IPS-18c (cell line): Measurements from ENCODE around the gene DPAGT1.
A peak's percentile ranks its signal among the peaks of the same experiment; 100 is the strongest.
"Not testable (repeated sequence)": the region's sequence is repeated elsewhere in the genome, so short reads cannot be mapped to it uniquely, and the experiment has no call there.

Source experiments
- H3K4me3 ChIP-seq: 2 replicates; pipeline ENCODE4 v1.7.0; 2013; ENCODE audit warnings: low read depth, mild to moderate bottlenecking, low read length, moderate library complexity; ENCODE audit not compliant: insufficient read depth
- H3K9me3 ChIP-seq: one replicate; pipeline ENCODE4 v1.6.1; 2013; ENCODE audit warnings: mild to moderate bottlenecking, low read length, moderate library complexity; ENCODE audit not compliant: control insufficient read depth, insufficient read depth

DPAGT1 gene

GRCh38 chr11:119103161-119103664 is 1.6 kb upstream of the DPAGT1 start:
- H3K4me3 ChIP-seq, H3K9me3 ChIP-seq: not testable (repeated sequence)

GRCh38 chr11:119100994-119101758 is 477 bp downstream of the DPAGT1 start:
- Histone ChIP-seq H3K9me3 (no peaks in the 10 kb centered on the region), H3K4me3 (peak overlapping the region; percentile 92)

- H3K4me3 ChIP-seq = peak overlapping the region; percentile 92
- no peaks in the 10 kb centered on the region for H3K9me3 ChIP-seq
Observed at GRCh38 chr11:119100246-119100970, 1.2 kb downstream of the DPAGT1 start.

GRCh38 chr11:119099711-119100110 is 1.9 kb downstream of the DPAGT1 start:
- Histone ChIP-seq H3K4me3 (no peak overlapping the region), H3K9me3 (no peaks in the 10 kb centered on the region)

- no peaks in the 10 kb centered on the region for H3K9me3 ChIP-seq
- peak overlapping the region; percentile 91 for H3K4me3 ChIP-seq
Observed at GRCh38 chr11:119095066-119095880, 6.4 kb downstream of the DPAGT1 start.

- peak overlapping the region; percentile 91 for H3K4me3 ChIP-seq
- no peaks in the 10 kb centered on the region for H3K9me3 ChIP-seq
Observed at GRCh38 chr11:119094816-119095065, 6.9 kb downstream of the DPAGT1 start.

GRCh38 chr11:119093942-119094815 is 7.5 kb downstream of the DPAGT1 start:
- no peaks in the 10 kb centered on the region for H3K9me3 ChIP-seq
- H3K4me3 ChIP-seq = peak overlapping the region; percentile 91

- no peaks in the 10 kb centered on the region for H3K9me3 ChIP-seq
- peak overlapping the region; percentile 91 for H3K4me3 ChIP-seq
Observed at GRCh38 chr11:119092880-119093842, 8.5 kb downstream of the DPAGT1 start.

GRCh38 chr11:119091966-119092879 is 9.4 kb downstream of the DPAGT1 start:
- no peaks in the 10 kb centered on the region for H3K9me3 ChIP-seq

GRCh38 chr11:119091178-119091577 is 10.5 kb downstream of the DPAGT1 start:
- Histone ChIP-seq H3K4me3 (no peak overlapping the region), H3K9me3 (no peaks in the 10 kb centered on the region)

More at GRCh38 chr11:119091966-119092879, 9.4 kb downstream of the DPAGT1 start:
- peak overlapping the region; percentile 91 for H3K4me3 ChIP-seq

- no peak overlapping the region for H3K4me3 ChIP-seq
- no peaks in the 10 kb centered on the region for H3K9me3 ChIP-seq
Observed at GRCh38 chr11:119089319-119089718, 12.3 kb downstream of the DPAGT1 start.

- no peaks in the 10 kb centered on the region for H3K9me3 ChIP-seq
- H3K4me3 ChIP-seq = no peak overlapping the region
Observed at GRCh38 chr11:119088406-119088805, 13.2 kb downstream of the DPAGT1 start.

GRCh38 chr11:119087747-119088241 is 13.9 kb downstream of the DPAGT1 start:
- Histone ChIP-seq H3K4me3 (no peak overlapping the region), H3K9me3 (no peaks in the 10 kb centered on the region)

- no peak overlapping the region for H3K4me3 ChIP-seq
- H3K9me3 ChIP-seq = no peaks in the 10 kb centered on the region
Observed at GRCh38 chr11:119087123-119087522, 14.5 kb downstream of the DPAGT1 start.

- peak overlapping the region; percentile 96 for H3K4me3 ChIP-seq
- H3K9me3 ChIP-seq = no peaks in the 10 kb centered on the region
Observed at GRCh38 chr11:119085437-119085847, 16.2 kb downstream of the DPAGT1 start.
